Dedifferentiated amniotic fluid mesenchymal stem cell (primary cell): ENCODE results near the gene MGAT4B.
"Not testable (repeated sequence)": the region's sequence is repeated elsewhere in the genome, so short reads cannot be mapped to it uniquely, and the experiment has no call there.

Source experiments
- DNase-seq: peaks from one replicate; pipeline ENCODE4 v3.0.0-alpha.2; 2016; ENCODE audit errors: extremely low spot score

The MGAT4B gene

DNA sequence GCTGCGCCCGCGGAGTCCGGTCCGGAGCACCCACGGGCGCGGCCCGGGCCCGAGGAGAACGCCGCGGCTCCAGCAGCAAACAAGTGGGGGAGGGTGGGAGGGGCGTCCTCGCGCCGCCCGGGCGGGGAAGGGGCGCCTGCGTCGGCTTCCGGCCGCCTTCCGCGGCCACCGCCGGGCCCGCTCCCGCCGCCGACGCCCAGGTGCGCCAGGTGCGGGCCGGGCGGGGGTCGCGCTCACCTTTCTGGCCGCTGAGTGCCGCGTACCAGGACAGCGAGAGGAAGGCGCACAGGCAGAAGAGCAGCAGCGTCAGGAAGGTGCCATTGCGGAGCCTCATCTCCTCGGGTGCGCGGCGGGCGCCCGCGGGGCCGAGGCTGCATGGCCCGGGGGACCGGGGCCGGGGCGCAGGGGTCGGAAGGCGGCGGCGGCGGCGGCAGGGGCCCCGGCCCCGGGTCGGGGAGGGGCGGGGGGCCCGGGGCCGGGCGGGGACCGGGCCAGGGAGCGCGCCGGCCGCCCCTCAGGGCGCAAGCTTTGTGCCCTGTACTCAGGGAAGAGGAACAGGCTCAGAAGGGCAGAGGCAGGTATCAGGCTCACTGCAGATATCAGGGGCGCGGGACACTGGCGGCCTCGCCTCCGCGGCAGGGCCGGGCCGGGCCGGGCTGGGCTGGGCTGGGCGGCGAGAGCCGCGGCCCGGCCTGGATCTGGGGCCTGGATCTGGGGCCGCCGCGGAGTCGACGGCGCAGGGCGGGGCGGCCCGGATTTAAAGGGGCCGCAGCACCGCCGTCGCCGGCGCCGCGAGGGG lies at the start of gene MGAT4B:
Gene MGAT4B (minus strand): TSS at position 617 of the 799 bp plus-strand sequence. CDS start 283 bp downstream, at position 334.
- no peak for DNase-seq

- no peak for DNase-seq
Measured at GRCh38 chr5:179854356-179854755, 47.7 kb upstream of the MGAT4B start.

DNA sequence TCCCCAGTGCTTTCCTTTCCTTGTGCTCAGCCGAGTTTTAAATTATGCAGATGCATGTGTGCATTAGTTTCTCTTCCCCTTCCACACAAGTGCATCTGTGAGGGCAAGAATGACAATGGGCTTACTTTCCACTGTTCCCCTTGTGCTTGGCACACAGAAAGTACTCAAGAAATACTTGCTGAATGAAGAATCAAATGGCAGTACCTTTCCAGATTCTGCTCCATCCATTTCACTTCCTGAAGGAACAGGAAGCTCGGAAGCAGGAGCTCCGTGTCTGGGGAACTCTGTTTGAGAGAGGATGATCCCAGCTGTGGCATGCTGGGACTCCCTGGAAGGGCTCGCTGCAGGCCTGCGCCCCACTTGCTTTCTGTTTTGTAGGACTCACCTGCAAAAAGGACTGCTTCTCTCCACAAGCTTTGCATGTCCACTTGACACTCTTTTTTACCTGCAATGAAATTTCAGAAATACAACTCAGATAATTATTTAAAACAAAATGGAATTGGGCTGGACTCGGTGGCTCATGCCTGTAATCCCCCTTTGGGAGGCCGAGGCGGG lies 46.4 kb upstream of the MGAT4B start:
- no peak for DNase-seq

DNA sequence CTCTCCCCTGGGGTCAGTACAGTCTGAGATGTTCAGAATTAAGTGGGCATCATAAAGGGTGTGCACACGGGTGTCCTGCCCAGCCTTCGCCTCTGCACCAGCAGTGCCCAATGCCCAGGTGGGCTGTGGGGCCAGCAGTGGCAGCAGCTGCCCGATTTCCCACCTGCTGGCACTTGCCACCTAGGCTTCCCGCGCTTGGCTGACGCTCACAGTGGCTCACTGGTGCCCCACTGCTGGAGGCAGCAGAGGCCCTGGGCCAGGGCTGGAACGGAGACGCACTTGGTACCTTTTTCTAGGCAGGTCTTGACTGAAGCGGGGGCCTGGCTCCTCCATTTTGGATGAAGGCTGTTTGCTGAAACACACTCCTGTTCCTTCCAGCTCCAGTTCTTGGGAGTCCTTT lies 35.0 kb upstream of the MGAT4B start:
- no peak for DNase-seq

GRCh38 chr5:179840766-179841165 lies 34.1 kb upstream of the MGAT4B start:
- no peak for DNase-seq

DNA sequence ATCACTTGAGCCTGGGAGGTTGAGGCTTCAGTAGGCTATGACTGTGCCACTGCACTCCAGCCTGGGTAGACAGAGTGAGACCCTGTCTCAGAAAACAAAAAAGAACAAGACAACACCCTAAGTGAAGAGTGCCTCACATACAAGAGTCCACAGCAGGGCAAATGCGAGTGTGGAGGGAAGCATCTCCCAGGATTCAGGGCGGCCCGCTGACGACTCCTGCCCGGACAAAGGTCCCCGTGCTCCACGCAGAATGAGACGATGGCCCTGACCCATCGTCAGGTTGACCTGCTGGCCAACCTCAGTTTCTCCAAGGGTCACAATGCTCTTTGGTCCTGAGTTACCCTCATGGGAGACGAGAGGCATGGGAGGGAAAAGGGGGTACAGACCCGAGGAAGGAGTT lies 33.7 kb upstream of the MGAT4B start:
- no peak for DNase-seq

- DNase-seq = no peak
Measured at GRCh38 chr5:179839328-179840256, 32.9 kb upstream of the MGAT4B start.

- no peak for DNase-seq
Measured at GRCh38 chr5:179837076-179838011, 30.7 kb upstream of the MGAT4B start.

- no peak for DNase-seq
Measured at GRCh38 chr5:179836225-179837019, 29.8 kb upstream of the MGAT4B start.

DNA sequence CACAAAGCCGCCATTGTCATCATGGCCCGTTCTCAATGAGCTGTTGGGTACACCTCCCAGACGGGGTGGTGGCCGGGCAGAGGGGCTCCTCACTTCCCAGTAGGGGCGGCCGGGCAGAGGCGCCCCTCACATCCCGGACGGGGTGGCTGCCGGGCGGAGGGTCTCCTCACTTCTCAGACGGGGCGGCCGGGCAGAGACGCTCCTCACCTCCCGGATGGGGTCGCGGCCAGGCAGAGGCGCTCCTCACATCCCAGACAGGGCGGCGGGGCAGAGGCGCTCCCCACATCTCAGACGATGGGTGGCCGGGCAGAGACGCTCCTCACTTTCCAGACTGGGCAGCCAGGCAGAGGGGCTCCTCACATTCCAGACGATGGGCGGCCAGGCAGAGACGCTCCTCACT lies 28.2 kb upstream of the MGAT4B start:
- DNase-seq = not testable (repeated sequence)

DNA sequence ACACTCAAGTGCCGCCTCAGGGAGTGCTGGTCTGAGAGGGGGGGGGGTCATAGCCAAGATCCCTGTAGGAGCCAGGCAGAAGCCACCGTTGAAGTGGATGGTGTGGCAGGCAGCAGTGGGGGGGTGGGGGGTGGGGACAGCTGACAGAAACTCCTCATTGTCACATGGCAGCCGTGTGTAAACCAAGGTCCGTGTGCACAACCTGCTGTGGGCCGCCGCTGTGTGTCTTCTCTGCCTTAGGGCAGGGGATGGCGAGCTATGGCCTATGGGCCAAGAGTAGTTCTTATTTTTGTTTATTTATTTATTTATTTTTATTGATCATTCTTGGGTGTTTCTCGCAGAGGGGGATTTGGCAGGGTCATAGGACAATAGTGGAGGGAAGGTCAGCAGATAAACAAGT lies 27.5 kb upstream of the MGAT4B start:
- no peak for DNase-seq

GRCh38 chr5:179833709-179834070 lies 27.0 kb upstream of the MGAT4B start:
- no peak for DNase-seq

- DNase-seq = no peak
Measured at GRCh38 chr5:179833056-179833708, 26.5 kb upstream of the MGAT4B start.

DNA sequence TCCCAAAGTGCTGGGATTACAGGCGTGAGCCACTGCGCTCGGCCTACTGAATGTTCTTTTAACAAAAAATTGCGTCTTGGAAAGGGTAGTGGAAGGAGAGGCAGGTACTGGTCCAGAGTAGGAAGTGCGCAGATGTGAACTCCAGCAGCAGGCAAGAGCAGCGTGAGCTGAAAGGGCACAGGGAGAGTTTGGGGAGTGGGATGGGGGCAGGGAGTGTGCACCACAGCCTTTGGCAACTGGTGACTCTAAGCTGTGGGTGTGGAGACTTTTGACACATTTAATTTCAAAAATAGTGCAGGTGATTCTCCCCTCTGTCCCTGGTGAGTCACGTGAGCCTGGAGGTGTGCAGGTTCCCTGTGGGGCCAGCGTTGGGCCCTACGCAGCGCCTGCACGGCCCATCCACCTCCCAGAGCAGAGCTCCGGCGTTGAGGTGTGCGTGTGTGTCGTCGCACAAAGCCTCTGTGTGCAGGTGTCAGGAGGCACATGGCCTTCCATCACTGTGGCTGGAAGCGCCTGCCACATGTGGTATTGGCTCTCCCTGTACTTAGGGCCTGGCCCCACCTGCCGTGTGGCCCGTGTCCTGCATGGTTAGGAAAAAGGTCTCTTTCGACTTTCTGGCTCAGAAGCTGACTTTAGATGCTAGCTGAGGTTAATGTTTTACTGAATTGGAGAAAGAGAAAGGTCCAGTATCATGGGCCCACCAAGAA lies 25.5 kb upstream of the MGAT4B start:
- no peak for DNase-seq

DNA sequence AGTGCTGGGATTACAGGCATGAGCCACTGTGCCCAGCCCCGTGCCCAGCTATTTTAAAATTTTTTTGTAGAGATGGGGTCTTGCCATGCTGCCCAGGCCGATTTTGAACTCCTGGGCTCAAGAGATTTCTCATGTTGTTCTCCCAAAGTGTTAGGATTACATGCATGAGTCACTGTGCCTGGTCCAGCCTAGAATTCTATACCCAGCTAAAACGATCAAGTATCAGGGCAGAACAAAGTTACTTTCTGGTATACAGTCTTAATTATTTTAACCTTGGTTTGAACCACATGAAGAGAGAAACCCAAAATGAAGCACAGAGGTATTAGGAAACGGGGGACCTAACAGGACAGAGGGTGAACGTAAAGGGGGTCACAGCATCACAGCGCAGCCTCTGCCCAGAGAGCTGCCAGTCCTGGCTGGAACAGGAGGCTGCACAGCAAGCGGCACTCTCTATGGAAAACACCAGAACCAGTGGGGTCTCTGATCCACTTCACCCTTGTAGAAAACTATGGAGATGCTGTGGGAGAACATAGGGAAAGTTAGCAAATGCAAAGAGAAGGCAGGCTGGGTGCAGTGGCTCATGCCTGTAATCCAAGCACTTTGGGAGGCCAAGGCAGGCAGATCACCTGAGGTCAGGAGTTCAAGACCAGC lies 24.3 kb upstream of the MGAT4B start:
- no peak for DNase-seq

DNA sequence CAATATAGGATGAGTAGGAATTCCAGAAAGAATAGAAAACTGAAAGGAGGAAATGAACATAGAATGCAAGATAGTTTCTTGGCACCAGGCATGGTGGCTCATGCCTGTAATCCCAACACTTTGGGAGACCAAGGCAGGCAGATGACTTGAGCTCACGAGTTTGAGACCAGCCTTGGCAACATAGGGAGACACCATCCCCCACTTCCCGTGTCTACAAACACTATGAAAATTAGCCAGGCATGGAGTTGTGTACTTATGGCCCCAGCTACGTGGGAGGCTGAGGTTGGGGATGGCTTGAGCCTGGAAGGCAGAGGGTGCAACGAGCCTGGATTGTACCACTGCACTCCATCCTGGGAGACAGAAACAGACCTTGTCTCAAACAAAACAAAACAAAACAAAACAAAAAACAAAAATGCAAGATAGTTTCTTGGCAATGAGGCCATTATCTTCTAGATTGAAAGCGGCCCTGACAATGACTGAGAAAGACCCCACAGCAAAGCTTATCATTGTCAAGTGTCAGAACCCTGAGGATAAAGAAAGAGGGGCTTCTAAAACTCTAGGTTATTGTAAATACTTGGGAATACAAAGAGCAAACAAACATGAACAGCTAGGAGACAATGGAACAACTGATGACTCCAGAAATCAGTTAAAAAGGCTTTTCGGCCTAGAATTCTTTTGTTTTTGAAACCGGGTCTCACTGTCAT lies 23.2 kb upstream of the MGAT4B start:
- DNase-seq = no peak

- DNase-seq = no peak
Measured at GRCh38 chr5:179828756-179829421, 22.2 kb upstream of the MGAT4B start.

- DNase-seq = no peak
Measured at GRCh38 chr5:179827680-179828079, 21.0 kb upstream of the MGAT4B start.
